ENCODE measurements around the gene SEPTIN7.

- no peak for TF ChIP-seq NFRKB (IDR thresholded peaks at IDR 0.05)
- TF ChIP-seq SP1 (IDR thresholded peaks at IDR 0.05), result no peak
- TF ChIP-seq ELF4 (IDR thresholded peaks at IDR 0.05), result no peak
- no peak for TF ChIP-seq FOXK2 (IDR thresholded peaks at IDR 0.05)
- TF ChIP-seq BHLHE40 (IDR thresholded peaks at IDR 0.05; ENCODE audit: borderline replicate concordance), result no peak
- TF ChIP-seq FOXA1 (IDR thresholded peaks at IDR 0.05), result no peak
- TF ChIP-seq PKNOX1 (IDR thresholded peaks at IDR 0.05), result no peak
- no peak for TF ChIP-seq LEF1 (IDR thresholded peaks at IDR 0.05; ENCODE audit: borderline replicate concordance)
- no peak for TF ChIP-seq CTBP1 (IDR thresholded peaks at IDR 0.05; ENCODE audit: borderline replicate concordance)
Observed at GRCh38 chr7:35820858-35821257, 20.0 kb downstream of the SEPTIN7 start.
